HG03354 (cell line): ENCODE measurements around the gene MEGF8.
"Not testable (repeated sequence)": the region's sequence is repeated elsewhere in the genome, so short reads cannot be mapped to it uniquely, and the experiment has no call there.

Source experiments
- ATAC-seq: cut with Tn5 transposase; IDR thresholded peaks from one replicate; pipeline ENCODE4 v1.9.1; 2021; ENCODE audit warnings: mild to moderate bottlenecking; ENCODE audit not compliant: unreplicated experiment, poor library complexity, severe bottlenecking

MEGF8 gene

DNA sequence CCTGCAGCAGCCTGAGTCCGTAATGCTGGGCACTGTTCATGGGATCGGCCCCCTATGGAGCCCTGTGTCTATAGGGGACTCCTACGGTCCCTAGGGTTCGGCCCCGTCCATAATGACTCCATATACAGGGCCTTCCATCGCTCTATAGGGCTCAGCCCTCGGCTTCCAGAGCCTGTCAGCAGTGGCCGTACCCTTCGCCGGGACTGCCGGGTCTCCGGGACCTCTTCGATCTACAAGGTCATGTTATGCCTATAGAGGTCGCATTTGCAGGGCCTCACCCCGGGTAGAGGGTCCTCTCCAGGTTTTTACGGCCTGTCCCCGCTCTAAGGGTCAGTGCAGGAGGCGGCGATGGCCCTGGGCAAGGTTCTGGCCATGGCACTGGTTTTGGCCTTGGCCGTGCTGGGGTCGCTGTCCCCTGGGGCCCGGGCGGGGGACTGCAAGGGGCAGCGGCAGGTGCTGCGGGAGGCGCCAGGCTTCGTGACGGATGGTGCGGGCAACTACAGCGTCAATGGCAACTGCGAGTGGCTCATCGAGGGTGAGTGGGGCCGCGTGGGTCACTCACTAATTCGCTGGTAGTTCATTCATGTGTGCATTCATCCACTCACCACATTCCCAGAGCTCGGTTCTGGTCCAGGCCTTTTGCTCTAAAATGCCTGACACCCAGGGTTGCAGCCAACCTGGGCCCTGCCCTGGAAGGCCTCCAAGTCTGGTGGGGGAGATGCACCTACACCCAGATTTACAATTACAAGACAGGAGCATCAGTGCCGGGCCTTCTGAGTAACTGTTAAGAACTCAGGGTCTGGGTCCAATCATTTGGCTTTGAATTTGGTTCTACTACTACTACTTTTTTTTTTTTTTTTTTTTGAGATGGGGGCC is 699 bp downstream of the MEGF8 start:
- ATAC-seq, result peak; percentile 23

- no peak for ATAC-seq
These were observed 1.5 kb downstream of the MEGF8 start for GRCh38 chr19:42326969-42327368.

DNA sequence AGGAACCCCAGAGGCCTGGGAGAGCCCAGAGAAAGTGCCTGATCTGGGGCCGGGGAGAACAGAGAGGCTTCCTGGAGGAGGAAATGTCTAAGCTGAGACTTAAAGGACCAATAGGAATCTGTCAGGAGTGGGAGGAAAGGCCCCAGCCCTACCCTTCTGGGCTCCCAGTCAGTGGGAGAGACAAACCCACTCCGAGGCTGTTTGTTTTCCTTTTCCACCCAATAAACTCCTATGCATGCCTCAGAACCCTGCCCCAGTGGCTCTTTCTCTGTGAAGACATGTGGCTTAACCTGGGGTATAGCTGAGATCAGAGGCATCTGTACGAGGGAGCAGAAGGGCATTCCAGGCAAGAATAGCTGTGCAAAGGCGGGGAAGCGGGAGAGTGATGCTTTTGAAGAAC is 1.9 kb downstream of the MEGF8 start:
- ATAC-seq, result no peak

GRCh38 chr19:42328106-42328505 is 2.7 kb downstream of the MEGF8 start:
- ATAC-seq, result no peak

- no peak for ATAC-seq
These were observed 3.4 kb downstream of the MEGF8 start for GRCh38 chr19:42328854-42329253.

DNA sequence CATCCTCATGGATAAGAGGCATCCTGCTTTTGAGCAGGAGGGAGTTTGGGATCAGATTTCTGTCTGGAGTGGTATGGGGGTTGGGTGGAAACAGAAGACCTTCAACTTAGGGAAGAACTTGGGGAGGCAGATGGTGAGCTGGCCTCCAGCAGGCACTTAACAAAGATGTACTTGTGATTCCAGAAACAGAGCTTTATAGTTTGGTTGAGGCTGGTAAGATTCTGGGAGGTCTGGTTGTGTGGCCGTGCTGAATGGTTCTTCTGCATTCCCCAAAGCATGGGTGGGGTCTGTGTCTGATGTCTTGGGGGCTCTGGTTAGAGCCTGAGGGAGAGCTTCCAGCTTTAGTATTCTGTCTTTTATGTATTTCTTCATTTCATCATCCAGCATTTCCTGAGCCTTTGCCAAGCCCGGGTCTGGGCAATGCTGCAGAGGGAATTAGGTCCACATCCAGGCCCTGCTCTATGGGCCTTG is 4.8 kb downstream of the MEGF8 start:
- ATAC-seq, result no peak

- ATAC-seq, result not testable (repeated sequence)
These were observed 5.9 kb downstream of the MEGF8 start for GRCh38 chr19:42331333-42331732.

GRCh38 chr19:42332059-42332458 is 6.6 kb downstream of the MEGF8 start:
- ATAC-seq, result no peak

- no peak for ATAC-seq
These were observed 7.6 kb downstream of the MEGF8 start for GRCh38 chr19:42333018-42333417.

DNA sequence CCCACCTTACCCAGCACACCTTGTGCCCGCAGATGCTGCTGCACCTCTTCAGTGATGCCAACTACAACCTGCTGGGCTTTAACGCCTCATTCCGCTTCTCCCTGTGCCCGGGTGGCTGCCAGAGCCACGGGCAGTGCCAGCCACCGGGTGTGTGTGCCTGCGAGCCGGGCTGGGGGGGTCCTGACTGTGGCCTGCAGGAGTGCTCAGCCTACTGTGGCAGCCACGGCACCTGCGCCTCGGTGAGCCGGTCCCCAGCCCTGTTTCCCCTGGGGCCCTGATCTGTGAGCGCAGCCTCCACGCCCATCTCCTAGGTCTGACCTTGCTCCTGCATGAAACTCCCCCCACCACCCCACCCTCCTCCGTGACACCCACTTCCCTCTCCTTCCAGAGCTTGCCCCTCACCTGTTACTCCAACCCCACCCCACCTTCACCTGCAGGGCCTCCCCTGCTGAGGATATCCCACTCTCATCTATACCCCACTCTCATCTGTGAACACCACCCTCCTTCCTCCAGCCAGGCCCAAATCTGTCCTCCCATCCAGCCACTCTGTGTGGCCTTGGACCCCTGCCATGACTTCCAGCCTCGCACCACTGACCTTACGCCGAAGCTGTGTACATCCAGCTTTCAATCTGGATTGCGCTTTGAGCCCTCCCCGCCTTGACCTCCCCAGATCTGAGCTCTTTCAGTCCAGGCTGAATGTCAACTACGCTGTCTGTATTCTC is 8.7 kb downstream of the MEGF8 start:
- ATAC-seq, result no peak

DNA sequence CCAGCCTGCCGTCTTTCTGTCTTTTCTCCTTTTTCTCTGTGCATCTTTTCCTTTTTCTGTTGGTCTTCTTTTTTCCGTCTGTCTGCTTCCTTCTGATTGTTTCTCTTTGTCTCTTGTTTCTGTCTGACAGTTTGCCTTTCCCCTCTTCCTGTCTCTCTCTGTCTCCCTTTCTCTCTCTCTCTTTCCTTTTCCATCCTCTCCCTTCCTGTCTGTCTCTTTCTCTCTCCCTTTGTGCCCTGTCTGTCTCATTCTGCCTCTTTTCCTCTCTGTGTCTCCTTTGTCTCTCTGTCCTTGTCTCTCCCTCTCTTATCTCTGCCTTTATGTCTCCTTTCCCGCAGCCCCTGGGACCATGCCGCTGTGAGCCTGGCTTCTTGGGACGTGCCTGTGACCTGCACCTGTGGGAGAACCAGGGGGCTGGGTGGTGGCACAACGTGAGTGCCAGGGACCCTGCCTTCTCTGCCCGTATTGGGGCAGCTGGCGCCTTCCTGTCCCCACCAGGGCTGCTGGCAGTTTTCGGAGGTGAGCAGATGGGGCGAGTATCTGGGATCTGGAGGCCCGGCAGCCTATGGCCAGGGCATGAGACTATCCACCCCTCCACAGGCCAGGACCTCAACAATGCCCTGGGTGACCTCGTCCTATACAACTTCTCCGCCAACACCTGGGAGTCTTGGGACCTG is 9.4 kb downstream of the MEGF8 start:
- no peak for ATAC-seq

DNA sequence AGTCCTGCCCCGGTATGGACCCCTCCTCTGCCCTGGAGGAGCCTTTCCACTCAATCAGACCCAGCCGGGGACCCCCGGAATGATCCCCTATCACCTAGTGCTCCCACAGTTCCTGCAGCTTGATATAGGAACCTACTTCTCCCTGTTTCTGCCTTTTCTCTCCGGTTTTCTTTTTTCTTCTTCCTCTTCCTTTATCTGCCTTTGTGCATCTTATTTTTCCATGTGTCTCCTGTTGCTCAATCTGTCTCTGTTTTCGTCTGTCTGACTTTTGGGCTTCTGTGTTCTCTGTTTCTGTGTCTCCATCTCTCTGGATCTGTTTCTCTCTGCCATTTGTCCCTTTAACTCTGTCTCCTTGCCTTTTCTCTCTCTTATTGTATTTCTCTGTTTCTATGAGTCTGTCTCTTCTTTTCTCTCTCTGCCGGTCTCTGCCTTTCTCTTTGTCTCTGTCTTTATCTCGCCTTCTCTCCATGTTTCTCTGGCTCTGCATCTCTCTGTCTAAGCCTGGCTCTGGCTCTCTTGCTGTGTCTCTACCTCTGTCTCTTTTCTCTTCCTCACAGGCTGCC is 10.0 kb downstream of the MEGF8 start:
- no peak for ATAC-seq

DNA sequence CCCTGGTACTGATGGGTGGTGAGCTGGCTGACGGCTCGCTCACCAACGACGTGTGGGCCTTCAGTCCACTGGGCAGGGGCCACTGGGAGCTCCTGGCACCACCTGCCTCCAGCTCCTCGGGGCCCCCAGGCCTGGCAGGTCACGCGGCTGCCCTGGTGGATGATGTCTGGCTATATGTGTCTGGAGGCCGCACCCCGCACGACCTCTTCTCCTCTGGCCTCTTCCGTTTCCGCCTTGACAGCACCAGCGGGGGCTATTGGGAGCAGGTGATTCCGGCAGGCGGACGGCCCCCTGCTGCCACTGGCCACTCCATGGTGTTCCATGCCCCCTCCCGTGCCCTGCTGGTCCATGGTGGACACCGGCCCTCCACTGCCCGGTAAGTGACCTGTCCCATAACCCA is 10.5 kb downstream of the MEGF8 start:
- ATAC-seq, result no peak

DNA sequence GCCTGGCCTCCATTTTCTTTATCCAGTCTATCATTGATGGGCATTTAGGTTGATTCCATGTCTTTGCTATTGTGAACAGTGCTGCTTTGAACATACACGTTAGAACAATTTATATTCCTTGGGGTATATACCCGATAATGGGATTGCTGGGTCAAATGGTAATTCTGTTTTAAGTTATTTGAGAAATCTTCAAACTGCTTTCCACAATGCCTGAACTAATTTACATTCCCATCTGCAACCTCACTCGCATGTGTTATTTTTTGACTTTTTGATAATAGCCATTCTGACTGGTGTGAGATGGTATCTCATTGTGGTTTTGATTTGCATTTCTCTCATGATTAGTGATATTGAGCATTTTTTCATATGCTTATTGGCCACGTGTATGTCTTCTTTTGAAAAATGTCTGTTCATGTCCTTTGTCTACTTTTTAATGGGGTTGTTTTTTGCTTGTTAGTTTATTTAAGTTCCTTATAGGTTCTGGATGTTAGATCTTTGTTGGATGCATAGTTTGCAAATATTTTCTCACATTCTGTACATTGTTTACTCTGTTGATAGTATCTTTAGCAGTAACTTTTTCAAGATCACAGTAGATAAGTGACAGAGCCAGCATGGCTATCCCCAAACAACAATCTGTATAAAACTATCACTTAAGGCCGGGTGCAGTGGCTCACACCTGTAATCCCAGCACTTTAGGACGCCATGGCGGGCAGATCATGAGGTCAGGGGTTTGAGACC is 13.9 kb downstream of the MEGF8 start:
- ATAC-seq, result not testable (repeated sequence)

DNA sequence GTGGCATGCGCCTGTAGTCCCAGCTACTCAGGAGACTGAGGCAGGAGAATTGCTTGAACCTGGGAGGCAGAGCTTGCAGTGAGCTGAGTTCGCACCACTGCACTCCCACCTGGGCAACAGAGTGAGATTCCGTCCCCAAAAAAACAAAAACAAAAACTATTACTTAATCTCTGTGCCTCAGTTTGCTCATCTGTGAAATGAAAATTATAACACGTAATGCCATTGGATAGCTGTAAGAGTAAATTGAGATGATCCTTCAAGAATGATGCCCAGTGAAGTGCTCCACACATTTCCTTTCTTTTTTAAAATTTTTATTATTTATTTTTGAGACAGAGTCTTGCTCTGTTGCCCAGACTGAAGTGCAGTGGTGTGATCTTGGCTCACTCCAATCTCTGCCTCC is 14.5 kb downstream of the MEGF8 start:
- ATAC-seq, result not testable (repeated sequence)

DNA sequence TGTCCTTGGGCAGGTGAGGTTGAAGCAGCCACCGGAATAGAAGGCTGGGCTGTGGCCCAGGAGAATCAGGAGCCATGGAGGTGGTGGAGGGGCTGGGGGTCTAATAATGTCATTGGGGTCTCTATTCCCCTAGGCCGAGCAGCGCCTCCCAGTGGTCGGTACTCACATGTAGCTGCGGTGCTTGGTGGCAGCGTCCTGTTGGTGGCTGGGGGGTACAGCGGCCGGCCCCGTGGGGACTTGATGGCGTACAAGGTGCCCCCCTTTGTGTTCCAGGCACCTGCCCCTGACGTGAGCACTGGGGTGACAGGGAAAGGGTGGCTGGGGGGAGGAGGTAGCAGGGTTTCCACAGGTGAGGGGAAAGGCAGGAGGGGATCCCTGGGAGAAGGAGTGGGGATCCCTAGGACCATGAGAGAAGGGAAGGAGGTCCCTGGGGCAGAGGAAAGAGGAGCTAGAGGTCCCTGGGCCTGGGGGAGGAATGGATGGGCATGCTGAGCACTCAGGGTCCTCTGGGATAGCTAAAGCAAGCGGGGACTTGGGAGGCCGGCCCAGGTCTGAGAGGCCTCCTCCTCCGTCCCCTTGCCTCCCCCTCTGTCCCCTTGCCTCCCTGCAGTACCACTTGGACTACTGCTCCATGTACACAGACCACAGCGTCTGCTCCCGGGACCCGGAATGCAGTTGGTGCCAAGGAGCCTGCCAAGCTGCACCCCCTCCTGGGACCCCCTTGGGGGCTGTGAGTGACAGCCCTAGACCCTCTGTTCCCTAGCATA is 18.1 kb downstream of the MEGF8 start:
- ATAC-seq, result no peak

DNA sequence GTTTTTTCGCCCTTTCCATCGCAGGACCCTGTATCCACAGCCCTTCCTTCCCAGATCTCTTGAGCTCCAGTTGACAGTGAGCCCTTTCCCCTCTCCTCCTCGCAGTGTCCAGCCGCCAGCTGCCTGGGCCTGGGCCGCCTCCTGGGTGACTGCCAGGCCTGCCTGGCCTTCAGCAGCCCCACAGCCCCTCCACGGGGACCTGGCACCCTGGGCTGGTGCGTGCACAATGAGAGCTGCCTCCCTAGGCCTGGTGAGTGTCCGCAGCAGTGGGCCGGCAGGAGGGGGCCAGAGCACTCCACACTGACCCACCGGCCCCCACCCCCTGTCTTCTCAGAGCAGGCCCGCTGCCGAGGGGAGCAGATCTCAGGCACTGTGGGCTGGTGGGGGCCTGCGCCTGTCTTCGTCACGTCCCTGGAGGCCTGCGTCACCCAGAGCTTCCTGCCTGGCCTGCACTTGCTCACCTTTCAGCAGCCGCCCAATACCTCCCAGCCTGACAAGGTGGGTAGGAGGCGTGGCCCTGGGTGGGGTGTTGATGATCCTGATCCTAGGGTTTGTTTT is 19.0 kb downstream of the MEGF8 start:
- ATAC-seq, result no peak

GRCh38 chr19:42345191-42345812 is 19.9 kb downstream of the MEGF8 start:
- ATAC-seq, result no peak
